Retinal pigment epithelial cell (primary cell): ENCODE data around the gene LAMA2.

Experiments
- DNase-seq: peaks from one replicate; pipeline ENCODE4 v3.0.0-alpha.2; 2010; ENCODE audit warnings: low read depth
- H3K4me3 ChIP-seq: 2 replicates; pipeline ENCODE4 v1.5.1; 2011; ENCODE audit warnings: mild to moderate bottlenecking, low read length, control low read depth, moderate library complexity
- CTCF ChIP-seq: conservative IDR thresholded peaks from 2 replicates; pipeline ENCODE4 v1.5.1; 2011; ENCODE audit warnings: low read depth, low read length, control low read depth, inconsistent platforms

The LAMA2 gene

GRCh38 chr6:129094147-129094546 is 211.2 kb downstream of the LAMA2 start:
- no peak for TF ChIP-seq CTCF
- H3K4me3 ChIP-seq = no peak overlapping the region
- DNase-seq = no peak

DNA sequence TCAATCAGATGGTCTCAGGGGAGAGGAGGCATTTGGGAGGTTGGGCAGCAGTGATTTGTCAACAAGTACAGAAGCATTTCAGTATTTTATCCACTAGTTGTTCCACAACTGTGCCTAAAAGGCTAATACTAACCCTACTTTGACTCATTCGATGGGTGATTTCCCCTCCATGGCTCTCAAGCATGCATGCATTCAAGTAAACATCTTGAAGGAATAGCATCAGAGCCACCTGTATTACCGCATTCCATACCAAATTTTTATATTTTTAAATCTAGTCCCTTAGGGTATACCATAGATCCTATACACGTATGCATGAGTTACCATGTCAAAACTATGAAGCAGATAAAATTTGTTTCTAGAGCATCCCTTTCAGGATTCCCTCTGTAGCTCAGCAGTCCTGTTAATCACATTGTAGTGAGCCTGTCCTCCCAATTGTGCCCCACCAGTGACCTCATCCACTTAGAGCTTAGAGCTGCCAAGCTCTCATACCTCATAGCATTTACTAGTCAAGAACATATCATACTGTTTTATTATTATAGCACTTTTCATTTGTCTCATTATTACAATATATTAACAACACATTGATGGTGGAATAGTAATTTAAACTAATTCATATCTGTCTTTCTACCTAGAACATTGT is 213.8 kb downstream of the LAMA2 start:
- DNase-seq = no peak
- TF ChIP-seq CTCF = no peak
- no peak overlapping the region for H3K4me3 ChIP-seq

DNA sequence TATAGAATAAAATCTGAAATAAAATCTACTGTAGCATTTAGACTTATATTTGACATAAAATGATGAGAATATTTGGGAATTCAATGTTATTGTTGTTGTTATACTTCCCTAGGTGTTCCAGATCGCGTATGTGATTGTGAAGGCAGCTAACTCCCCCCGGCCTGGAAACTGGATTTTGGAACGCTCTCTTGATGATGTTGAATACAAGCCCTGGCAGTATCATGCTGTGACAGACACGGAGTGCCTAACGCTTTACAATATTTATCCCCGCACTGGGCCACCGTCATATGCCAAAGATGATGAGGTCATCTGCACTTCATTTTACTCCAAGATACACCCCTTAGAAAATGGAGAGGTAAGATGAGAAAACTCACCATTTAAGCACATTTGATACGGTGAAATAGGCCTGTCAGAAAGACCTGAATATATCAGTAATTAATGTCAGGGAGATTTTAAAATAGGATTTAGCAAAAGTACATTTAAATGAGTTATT is 215.2 kb downstream of the LAMA2 start:
- no peak for TF ChIP-seq CTCF

GRCh38 chr6:129099696-129100095 is 216.8 kb downstream of the LAMA2 start:
- DNase-seq = no peak
- no peak for TF ChIP-seq CTCF
- H3K4me3 ChIP-seq = no peak overlapping the region

More for the DNA sequence above, 215.2 kb downstream of the LAMA2 start:
- H3K4me3 ChIP-seq = no peak overlapping the region
- no peak for DNase-seq

GRCh38 chr6:129100164-129100563 is 217.2 kb downstream of the LAMA2 start:
- no peak for DNase-seq
- H3K4me3 ChIP-seq = no peak overlapping the region
- no peak for TF ChIP-seq CTCF

DNA sequence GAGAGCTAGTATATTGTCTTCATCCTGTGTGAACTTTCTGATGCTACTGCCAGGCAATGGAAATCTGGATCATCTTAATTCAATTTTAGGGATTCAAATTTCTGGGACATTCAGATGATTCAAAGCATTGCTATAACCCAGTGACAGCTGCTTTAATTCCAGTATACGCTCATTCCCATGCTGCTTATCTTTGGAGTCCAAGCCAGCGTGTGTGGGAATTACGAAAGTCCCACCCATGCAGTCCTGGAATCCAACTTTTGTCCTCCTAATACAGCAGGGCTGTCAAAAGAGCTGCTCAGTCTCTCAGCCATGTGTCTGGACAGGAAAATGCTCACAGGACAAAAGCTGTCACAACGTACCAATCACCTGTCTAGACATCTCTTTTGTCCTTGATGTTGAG is 219.8 kb downstream of the LAMA2 start:
- no peak for DNase-seq
- TF ChIP-seq CTCF = no peak
- H3K4me3 ChIP-seq = no peak overlapping the region

DNA sequence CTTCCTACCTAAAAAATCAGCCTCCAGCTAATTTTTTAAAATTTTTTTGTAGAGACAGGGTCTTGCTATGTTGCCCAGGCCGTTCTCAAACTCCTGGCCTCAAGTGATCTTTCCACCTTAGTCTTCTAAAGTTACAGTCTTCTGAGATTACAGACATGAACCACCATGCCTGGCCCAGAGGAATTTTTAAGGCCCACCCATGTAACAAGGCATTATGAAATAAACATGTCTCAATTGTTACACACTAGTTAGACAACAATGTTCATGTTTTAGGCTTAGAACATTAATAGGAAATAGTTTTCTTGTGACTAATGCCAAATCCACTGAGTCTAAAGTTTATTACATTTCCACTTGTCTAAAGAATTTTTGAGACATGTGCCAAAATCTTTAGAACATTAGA is 221.2 kb downstream of the LAMA2 start:
- no peak for TF ChIP-seq CTCF
- H3K4me3 ChIP-seq = no peak overlapping the region
- DNase-seq = peak; percentile 45
